Duodenal mucosa (tissue), 2 donors: ENCODE data around the gene SCAANT1.

ENCODE experiments used
- H3K27ac ChIP-seq: one replicate; pipeline ENCODE4 v1.7.0; 2013; ENCODE audit warnings: low read depth, low read length
- H3K27me3 ChIP-seq, 2 donors: one replicate each; pipeline ENCODE4 v1.7.0; 2013; ENCODE audit warnings: low read length in 2 of 2, control low read depth in 1 of 2; ENCODE audit not compliant: insufficient read depth in 2 of 2, control insufficient read depth in 1 of 2
- H3K36me3 ChIP-seq, 2 donors: one replicate each; pipeline ENCODE4 v1.7.0; 2013; ENCODE audit warnings: low read length in 2 of 2, control low read depth in 1 of 2; ENCODE audit not compliant: insufficient read depth in 2 of 2, control insufficient read depth in 1 of 2
- H3K4me1 ChIP-seq, 2 donors: one replicate each; pipeline ENCODE4 v1.7.0; 2013; ENCODE audit warnings: low read length in 2 of 2, control low read depth in 1 of 2; ENCODE audit not compliant: insufficient read depth in 2 of 2, control insufficient read depth in 1 of 2
- H3K4me3 ChIP-seq, 2 donors: one replicate each; pipeline ENCODE4 v1.7.0; 2013; ENCODE audit warnings: low read length in 2 of 2, low read depth in 1 of 2
- H3K9ac ChIP-seq, 2 donors: one replicate each; pipeline ENCODE4 v1.7.0; 2013; ENCODE audit warnings: low read length in 2 of 2, low read depth in 1 of 2
- H3K9me3 ChIP-seq, 2 donors: one replicate each; pipeline ENCODE4 v1.7.0; 2013; ENCODE audit warnings: low read length in 2 of 2, control low read depth in 1 of 2; ENCODE audit not compliant: control insufficient read depth in 1 of 2

SCAANT1 gene

DNA sequence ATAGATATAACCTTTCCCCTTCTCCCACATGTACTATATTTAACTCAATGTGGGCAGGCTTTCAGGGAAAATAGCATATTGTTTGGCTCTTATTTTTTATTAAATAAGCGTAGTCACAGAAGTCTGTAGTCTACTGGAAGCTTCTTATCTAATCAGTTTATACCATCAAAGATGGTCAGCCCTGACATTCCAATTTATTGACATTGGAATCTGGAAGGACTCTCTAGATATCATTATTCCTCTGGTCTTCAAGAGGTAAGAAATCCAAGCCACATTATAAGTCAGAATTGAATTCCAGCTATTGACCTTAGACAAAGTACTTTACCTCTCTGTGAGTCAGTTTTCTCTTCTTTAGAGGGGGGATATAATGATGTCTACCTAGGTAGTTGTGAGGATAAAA is 38.5 kb upstream of the SCAANT1 start:
- Histone ChIP-seq H3K27ac (no peak overlapping the region), H3K9ac (no peak overlapping the region), H3K36me3 (peaks cover 5 to 14% of the 10 kb centered on the region in 2 donors), H3K27me3 (no peaks in the 10 kb centered on the region), H3K4me1 (peaks cover 3 to 23% of the 10 kb centered on the region in 2 donors), H3K9me3 (no peaks in the 10 kb centered on the region), H3K4me3 (no peak overlapping the region)

DNA sequence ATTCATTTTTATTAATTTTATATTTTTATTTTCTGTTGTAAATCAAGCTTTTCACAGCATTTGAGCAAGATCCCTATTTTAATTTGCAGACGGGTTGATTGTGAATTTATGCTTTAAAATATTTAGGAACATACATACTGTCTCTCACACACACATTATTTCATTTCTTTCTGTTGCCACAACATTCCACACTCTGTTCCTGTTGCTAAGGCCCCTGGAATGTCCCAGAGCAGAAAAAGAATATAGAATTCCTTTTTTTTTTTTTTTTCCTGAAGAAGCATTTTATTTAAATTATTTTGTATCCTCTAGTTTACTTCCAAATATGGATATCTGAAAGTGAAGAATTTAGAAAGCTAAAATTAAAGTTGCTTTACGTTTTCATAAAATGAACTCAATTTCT is 36.8 kb upstream of the SCAANT1 start:
- no peaks in the 10 kb centered on the region for H3K27me3 ChIP-seq
- H3K9me3 ChIP-seq, result no peaks in the 10 kb centered on the region
- H3K4me3 ChIP-seq, result no peak overlapping the region
- no peak overlapping the region for H3K27ac ChIP-seq
- peaks cover 2 to 10% of the 10 kb centered on the region in 2 donors for H3K36me3 ChIP-seq
- H3K9ac ChIP-seq, result no peak overlapping the region
- peaks cover 8 to 29% of the 10 kb centered on the region in 2 donors for H3K4me1 ChIP-seq

DNA sequence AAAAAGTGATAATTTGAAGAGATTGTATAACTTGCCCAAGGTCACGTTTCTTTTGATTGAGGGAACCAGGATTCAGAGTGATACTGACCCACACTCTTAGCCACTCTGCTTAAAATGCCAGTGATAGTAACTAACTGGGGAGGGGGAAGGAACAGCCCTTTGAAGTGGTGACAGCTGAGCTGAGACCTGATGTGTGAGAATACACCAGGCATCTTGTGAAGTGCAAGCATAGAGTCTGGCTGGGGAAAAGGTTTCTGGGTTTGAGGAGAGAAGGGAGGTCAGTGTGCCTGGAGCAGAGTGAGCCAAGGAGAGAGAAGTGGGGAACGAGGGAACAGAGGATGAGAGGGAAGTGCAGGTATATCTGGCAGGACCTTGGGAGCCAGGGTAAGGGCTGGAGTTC is 35.4 kb upstream of the SCAANT1 start:
- Histone ChIP-seq H3K27ac (no peak overlapping the region), H3K9ac (no peak overlapping the region), H3K9me3 (no peaks in the 10 kb centered on the region), H3K36me3 (peaks cover 0 to 7% of the 10 kb centered on the region in 2 donors), H3K27me3 (no peaks in the 10 kb centered on the region), H3K4me1 (peaks cover 8 to 29% of the 10 kb centered on the region in 2 donors), H3K4me3 (no peak overlapping the region)

DNA sequence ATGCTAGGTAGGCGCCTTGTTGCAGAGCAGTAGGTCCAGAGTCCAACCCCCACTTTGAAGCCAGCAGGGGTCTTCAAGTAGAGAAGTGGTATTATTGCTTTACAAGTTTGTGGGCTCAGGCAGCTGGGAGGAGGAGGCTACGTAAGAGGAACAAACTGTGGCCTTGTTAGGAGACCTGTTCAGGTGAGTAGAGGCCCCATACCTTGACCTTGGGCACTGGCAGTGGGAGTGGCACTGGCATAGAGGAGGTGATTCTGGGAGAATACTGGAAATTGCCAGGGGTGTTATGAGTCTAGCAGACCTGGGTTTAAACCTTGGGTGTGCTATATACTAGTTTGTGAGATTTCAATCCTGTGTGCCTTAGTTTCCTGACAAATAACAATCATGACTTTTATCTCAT is 34.6 kb upstream of the SCAANT1 start:
- Histone ChIP-seq H3K27me3 (no peaks in the 10 kb centered on the region), H3K9me3 (no peaks in the 10 kb centered on the region), H3K27ac (no peak overlapping the region), H3K4me3 (no peak overlapping the region), H3K4me1 (peaks cover 8 to 24% of the 10 kb centered on the region in 2 donors), H3K9ac (no peak overlapping the region), H3K36me3 (peaks cover 0 to 7% of the 10 kb centered on the region in 2 donors)

DNA sequence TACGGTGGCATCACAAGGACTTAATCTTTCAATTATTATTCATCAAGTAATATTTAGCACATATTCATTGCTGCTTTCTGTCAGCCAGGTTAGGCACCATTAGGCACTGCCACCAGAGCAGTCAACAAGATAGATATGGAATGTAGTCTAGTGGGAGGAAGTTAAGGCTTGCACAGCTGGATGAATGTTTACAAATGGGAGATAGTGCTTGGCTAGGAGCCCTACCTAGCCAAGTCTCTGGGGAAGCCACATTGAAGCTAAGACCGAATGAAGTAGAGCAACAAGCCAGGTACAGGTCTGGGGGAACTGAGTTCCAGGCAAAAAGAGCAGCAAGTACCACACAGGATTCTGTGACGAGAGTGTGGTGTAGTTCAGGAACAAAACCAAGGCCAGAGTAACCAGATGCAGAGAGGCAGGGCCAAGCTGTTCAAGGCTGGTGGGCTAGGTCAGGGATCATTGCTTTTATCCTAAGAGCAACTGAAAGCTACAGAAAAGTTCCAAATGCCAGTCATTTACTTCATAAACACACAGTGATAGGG is 33.4 kb upstream of the SCAANT1 start:
- Histone ChIP-seq H3K9ac (no peak overlapping the region), H3K27ac (no peak overlapping the region)

DNA sequence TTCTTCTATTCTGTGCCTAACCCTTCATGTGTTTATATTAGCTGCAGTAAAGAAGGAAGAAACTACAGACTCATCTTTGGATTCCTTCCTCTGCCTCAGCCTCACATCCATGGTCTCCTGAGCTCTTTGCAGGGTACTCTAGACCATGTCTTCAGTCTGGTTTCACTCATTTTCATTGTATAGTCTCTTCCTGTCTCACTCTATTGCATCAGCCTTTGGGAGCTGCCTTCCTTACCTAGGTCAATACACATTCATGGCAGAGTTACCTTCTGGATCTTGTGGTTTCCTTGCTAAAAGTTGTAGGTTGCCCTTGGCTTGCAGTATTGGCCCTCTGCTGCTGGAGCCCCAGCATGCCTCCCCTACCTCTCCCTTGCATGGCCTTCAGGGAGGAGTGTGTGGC is 31.5 kb upstream of the SCAANT1 start:
- H3K9ac ChIP-seq, result no peak overlapping the region
- H3K27me3 ChIP-seq, result no peaks in the 10 kb centered on the region
- H3K4me1 ChIP-seq, result peaks cover 8 to 12% of the 10 kb centered on the region in 2 donors
- H3K27ac ChIP-seq, result no peak overlapping the region
- H3K36me3 ChIP-seq, result peaks cover 0 to 7% of the 10 kb centered on the region in 2 donors
- H3K9me3 ChIP-seq, result no peaks in the 10 kb centered on the region
- H3K4me3 ChIP-seq, result no peak overlapping the region

More for the DNA sequence above, 33.4 kb upstream of the SCAANT1 start:
- Histone ChIP-seq H3K36me3 (peaks cover 0 to 7% of the 10 kb centered on the region in 2 donors), H3K9me3 (no peaks in the 10 kb centered on the region), H3K4me1 (peaks cover 8 to 14% of the 10 kb centered on the region in 2 donors), H3K4me3 (no peak overlapping the region), H3K27me3 (no peaks in the 10 kb centered on the region)

DNA sequence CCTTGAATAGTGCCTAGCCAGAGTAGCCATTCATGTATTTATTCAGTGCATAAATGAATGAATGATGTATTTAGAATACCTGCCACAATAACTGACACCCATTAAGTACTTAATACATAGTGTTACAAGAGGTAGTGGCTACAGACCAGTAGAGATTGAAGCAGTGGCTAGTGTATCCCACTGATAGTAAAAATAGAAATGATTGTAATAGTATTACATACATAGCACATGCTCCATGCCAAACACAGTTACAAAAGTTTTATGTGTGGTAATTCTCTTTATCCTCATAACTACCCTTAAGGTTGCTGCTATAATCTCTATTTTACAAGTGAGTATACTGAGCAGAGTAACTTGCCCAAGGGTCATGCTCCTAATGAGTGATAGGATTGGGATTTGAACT is 30.3 kb upstream of the SCAANT1 start:
- H3K9ac ChIP-seq, result no peak overlapping the region
- H3K9me3 ChIP-seq, result no peaks in the 10 kb centered on the region

DNA sequence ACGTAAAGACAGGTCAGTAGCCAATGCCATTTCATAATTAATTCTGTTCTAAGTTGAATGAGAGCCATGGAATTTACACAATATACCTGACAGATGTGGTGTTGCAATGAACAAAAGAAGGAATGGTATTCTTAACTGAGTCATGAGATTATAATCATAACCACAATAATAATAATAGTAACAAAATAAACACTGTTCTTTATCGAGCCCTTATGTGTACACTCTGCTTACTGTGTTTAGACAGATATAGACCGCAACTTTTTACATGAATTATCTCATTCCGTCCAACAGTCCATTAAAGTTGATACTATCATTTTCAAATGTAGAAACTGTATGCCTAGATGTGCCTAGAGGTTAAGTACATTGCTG is 28.2 kb upstream of the SCAANT1 start:
- Histone ChIP-seq H3K27me3 (no peaks in the 10 kb centered on the region), H3K36me3 (peaks cover 0 to 7% of the 10 kb centered on the region in 2 donors), H3K27ac (no peak overlapping the region), H3K9ac (no peak overlapping the region), H3K9me3 (no peaks in the 10 kb centered on the region), H3K4me1 (peaks cover 27 to 37% of the 10 kb centered on the region in 2 donors), H3K4me3 (no peak overlapping the region)

More for the DNA sequence above, 30.3 kb upstream of the SCAANT1 start:
- Histone ChIP-seq H3K36me3 (peaks cover 0 to 7% of the 10 kb centered on the region in 2 donors), H3K4me3 (no peak overlapping the region), H3K4me1 (peaks cover 18 to 23% of the 10 kb centered on the region in 2 donors), H3K27ac (no peak overlapping the region), H3K27me3 (no peaks in the 10 kb centered on the region)

DNA sequence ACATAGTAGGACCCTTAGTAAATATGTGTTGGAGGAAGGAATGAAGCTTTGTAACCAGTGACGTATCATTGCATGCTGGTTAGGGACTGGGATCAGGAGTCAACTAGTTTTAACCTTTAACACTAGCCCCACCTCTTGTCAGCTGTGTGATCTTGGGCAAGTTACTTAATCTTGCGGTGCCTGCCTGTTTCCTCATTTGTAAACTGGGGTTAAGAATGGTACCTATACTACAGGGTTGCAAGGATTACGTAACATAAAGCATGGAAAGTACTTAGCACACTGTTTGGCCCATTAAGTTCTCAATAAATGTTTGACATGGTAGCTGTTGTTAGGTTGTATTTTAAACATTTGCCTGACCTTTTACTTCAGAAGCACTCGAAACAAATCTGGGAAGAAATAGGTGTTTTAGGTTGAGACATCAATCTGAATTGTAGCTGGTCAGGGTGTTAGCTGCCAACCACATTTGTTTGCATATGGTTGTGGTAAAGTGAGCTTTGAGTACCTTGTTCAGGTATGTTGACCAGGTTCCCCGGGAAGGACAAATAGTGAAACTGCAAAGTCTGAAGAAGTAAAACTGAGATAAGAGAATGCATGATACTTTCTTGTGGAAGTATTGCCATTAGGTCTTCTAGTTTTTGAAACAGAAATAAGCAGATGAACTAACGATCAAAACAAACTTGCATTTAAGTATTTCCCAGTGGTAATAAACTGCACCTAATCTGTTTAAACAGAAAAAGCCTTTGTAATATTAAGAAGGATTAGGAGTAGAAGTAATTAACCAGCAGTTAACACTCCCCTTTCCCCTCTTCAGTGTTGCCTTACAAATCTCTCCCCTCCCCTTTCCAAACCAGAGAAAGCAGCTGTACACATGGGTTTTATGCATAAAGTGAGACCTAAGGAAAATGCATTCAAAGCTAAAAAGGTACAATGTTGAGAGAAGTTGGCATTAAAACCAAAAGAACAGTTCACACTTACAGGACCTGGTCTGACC is 25.8 kb upstream of the SCAANT1 start:
- H3K4me1 ChIP-seq, result peaks cover 35 to 54% of the 10 kb centered on the region in 2 donors
- no peaks in the 10 kb centered on the region for H3K9me3 ChIP-seq
- H3K4me3 ChIP-seq, result peak overlapping the region; percentile 10 to 17
- H3K9ac ChIP-seq, result no peak overlapping the region
- H3K27me3 ChIP-seq, result no peaks in the 10 kb centered on the region
- H3K36me3 ChIP-seq, result peaks cover 0 to 3% of the 10 kb centered on the region in 2 donors
- H3K27ac ChIP-seq, result no peak overlapping the region

DNA sequence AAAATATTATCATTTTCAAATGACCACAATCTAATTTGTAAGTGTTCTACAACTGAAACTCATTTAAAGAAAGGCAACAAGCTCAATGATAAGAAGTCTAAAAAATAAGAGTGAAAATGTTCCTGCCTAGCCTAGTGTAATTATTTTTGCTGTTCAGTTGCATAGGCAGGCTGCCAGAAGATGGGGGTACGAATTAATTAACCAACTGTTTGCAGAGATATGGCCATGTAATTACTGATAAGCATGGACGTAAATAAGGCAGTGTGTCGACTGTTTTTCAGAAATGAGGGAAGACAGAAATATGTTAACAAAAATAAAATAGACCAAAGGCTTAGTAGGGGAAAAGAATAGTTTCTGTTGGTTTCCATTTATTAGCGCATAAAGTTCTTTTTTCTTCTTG is 24.7 kb upstream of the SCAANT1 start:
- no peak overlapping the region for H3K27ac ChIP-seq
- no peak overlapping the region for H3K9ac ChIP-seq
- H3K9me3 ChIP-seq, result no peaks in the 10 kb centered on the region
- no peak overlapping the region for H3K4me3 ChIP-seq
- H3K27me3 ChIP-seq, result no peaks in the 10 kb centered on the region
- peaks cover 41 to 60% of the 10 kb centered on the region in 2 donors for H3K4me1 ChIP-seq
- H3K36me3 ChIP-seq, result peaks cover 0 to 3% of the 10 kb centered on the region in 2 donors
